HEK293T (cell line): Measurements from ENCODE around the gene PNMA5.

Experiments
- CTBP1 ChIP-seq: fragments of 450-650 bp; IDR thresholded peaks from 2 replicates; pipeline ENCODE4 v1.6.1; 2016; ENCODE audit warnings: borderline replicate concordance
- ELF4 ChIP-seq: fragments of 450-650 bp; IDR thresholded peaks from 2 replicates; pipeline ENCODE4 v1.6.1; 2017; ENCODE audit warnings: antibody characterized with exemption
- FOXM1 ChIP-seq: fragments of 450-650 bp; IDR thresholded peaks from 2 replicates; pipeline ENCODE4 v1.6.1; 2017; ENCODE audit warnings: mild to moderate bottlenecking, borderline replicate concordance
- LEF1 ChIP-seq: fragments of 450-650 bp; IDR thresholded peaks from 2 replicates; pipeline ENCODE4 v1.6.1; 2017; ENCODE audit warnings: mild to moderate bottlenecking, borderline replicate concordance
- NFRKB ChIP-seq: fragments of 450-650 bp; IDR thresholded peaks from 2 replicates; pipeline ENCODE4 v1.6.1; 2016; ENCODE audit warnings: mild to moderate bottlenecking, moderate library complexity
- SP1 ChIP-seq: fragments of 450-650 bp; IDR thresholded peaks from 2 replicates; pipeline ENCODE4 v1.6.1; 2017
- SUZ12 ChIP-seq: fragments of 450-650 bp; IDR thresholded peaks from 2 replicates; pipeline ENCODE4 v1.6.1; 2016; ENCODE audit warnings: mild to moderate bottlenecking
- TARDBP ChIP-seq: fragments of 450-650 bp; IDR thresholded peaks from 2 replicates; pipeline ENCODE4 v1.6.1; 2016
- ZNF384 ChIP-seq: fragments of 450-650 bp; IDR thresholded peaks from 2 replicates; pipeline ENCODE4 v1.6.1; 2016
- TF ChIP-seq, protein P1 (sequence below): fragments of 450-650 bp; IDR thresholded peaks from 2 replicates; pipeline ENCODE4 v1.6.1; 2016

DNA sequence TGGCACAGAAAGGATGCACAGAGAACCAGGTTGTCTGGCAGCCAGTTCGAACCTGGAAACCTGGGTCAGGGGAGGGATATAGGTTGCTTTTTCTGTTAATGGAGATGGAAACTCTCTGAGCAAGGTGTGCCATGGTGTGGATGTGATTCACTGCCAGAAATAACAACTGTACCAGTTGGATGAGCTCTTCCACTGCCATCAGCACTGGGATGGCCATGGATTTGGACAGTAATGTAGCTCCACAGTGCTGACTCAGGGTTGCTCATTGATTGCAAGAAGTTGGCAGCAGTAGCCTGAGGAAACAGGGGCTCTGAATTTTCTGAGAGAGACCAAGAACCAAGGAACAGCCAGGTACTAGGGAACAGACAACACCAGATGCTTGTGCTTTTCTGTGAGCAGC, 33.8 kb downstream of the PNMA5 start:
- TF ChIP-seq CTBP1: no peak
- no peak for TF ChIP-seq TARDBP
- no peak for TF ChIP-seq SP1
- TF ChIP-seq ZNF384: no peak
- TF ChIP-seq, protein P1, sequence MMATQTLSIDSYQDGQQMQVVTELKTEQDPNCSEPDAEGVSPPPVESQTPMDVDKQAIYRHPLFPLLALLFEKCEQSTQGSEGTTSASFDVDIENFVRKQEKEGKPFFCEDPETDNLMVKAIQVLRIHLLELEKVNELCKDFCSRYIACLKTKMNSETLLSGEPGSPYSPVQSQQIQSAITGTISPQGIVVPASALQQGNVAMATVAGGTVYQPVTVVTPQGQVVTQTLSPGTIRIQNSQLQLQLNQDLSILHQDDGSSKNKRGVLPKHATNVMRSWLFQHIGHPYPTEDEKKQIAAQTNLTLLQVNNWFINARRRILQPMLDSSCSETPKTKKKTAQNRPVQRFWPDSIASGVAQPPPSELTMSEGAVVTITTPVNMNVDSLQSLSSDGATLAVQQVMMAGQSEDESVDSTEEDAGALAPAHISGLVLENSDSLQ: no peak
- no peak for TF ChIP-seq SUZ12
- TF ChIP-seq NFRKB: no peak
- TF ChIP-seq ELF4: no peak
- TF ChIP-seq LEF1: no peak
- no peak for TF ChIP-seq FOXM1
